WTC11 (cell line): ENCODE results near the gene SMIM28.

Source experiments
- CTCF ChIP-seq: fragments of 200-600 bp; IDR thresholded peaks from 2 replicates; pipeline ENCODE4 v1.8.0; 2022; ENCODE audit warnings: antibody characterized with exemption
- E2F1 ChIP-seq: sonication (generic); formaldehyde crosslinking; IDR thresholded peaks from 2 replicates; pipeline ENCODE4 v1.8.0; 2022; ENCODE audit warnings: mild to moderate bottlenecking, missing genetic modification reagents
- HMGXB4 ChIP-seq: sonication (generic); formaldehyde crosslinking; IDR thresholded peaks from 2 replicates; pipeline ENCODE4 v1.8.1; 2023; ENCODE audit warnings: mild to moderate bottlenecking, moderate library complexity, missing genetic modification reagents
- MAX ChIP-seq: sonication (generic); formaldehyde crosslinking; IDR thresholded peaks from 2 replicates; pipeline ENCODE4 v1.8.0; 2022; ENCODE audit warnings: mild to moderate bottlenecking, missing genetic modification reagents
- ZNF232 ChIP-seq: sonication (generic); formaldehyde crosslinking; IDR thresholded peaks from 2 replicates; pipeline ENCODE4 v1.8.0; 2022; ENCODE audit warnings: mild to moderate bottlenecking, missing genetic modification reagents
- ZNF263 ChIP-seq: sonication (generic); formaldehyde crosslinking; IDR thresholded peaks from 2 replicates; pipeline ENCODE4 v1.8.1; 2022; ENCODE audit warnings: low read depth, mild to moderate bottlenecking, moderate library complexity, missing genetic modification reagents
- ZSCAN18 ChIP-seq: fragments of 250-450 bp; sonication (Bioruptor Pico); IDR thresholded peaks from 2 replicates; pipeline ENCODE4 v2.1.2; 2022; ENCODE audit warnings: mild to moderate bottlenecking, moderate library complexity

GRCh38 chr6:138357928-138358327 lies 19.8 kb upstream of the SMIM28 start:
- TF ChIP-seq CTCF (no peak), ZNF232 (CRISPR knock-in tag) (no peak), MAX (CRISPR knock-in tag) (no peak), HMGXB4 (CRISPR knock-in tag) (no peak), ZSCAN18 (CRISPR knock-in tag) (no peak), ZNF263 (CRISPR knock-in tag) (no peak), E2F1 (CRISPR knock-in tag) (no peak)
